LNCaP clone FGC (cell line): ENCODE measurements around the gene PRKCH.

Experiments used
- DNase-seq: peaks from one replicate; pipeline ENCODE4 v3.0.0-alpha.2; 2011; ENCODE audit warnings: low read depth
- H3K4me3 ChIP-seq: 2 replicates; pipeline ENCODE4 v1.5.1; 2011; ENCODE audit warnings: mild to moderate bottlenecking, low read depth, low read length, control low read depth
- TF ChIP-seq, protein P1 (sequence below): IDR thresholded peaks from 2 replicates; pipeline ENCODE4 v1.5.1; 2012; ENCODE audit warnings: mild to moderate bottlenecking; ENCODE audit not compliant: control insufficient read depth, insufficient read depth; ENCODE audit errors: extremely low read depth

Gene PRKCH

DNA sequence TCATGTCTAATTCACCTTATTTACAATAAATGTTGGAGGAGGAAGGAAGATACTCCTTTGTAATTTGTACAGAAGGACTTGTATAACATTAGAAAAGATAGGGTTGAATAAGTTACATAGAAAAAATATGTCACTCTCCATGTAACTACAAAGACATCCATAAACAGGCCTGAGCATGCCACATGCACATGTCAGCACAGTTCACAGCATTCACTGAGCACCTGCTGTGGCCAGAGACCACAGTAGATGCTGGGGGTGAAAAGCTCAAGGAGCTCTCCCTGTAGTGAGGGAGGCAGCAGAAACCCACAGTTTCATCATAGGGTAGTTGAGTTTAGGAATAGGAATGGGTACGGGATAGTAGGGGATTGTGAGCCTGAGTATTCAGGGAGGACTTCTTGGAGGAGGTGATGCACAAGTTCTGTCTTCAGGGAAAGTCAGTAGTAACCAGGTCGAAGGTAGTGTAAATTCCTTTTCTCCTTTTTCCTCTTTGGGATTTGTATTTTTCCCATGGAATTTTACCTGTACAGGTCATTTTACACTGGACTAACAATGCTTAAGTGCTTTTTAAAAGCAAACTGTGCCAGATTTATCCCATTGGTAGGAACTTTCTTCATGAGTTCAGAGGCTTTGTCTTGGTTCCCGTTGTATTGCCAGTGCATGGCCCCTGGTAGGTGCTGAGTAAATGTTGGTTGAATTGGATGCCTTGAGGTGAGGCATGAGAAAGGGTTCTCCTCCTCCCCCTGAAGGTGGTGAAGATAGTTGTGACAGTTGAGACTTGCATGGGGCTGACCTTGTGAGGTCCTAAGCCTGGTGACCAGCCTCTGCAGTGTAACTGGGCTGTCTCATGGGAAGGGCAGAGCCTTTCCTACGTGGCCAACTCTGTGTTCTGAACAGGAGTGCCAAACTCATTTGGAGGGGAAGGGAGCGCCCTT is 20.2 kb downstream of the PRKCH start:
- TF ChIP-seq, protein P1, sequence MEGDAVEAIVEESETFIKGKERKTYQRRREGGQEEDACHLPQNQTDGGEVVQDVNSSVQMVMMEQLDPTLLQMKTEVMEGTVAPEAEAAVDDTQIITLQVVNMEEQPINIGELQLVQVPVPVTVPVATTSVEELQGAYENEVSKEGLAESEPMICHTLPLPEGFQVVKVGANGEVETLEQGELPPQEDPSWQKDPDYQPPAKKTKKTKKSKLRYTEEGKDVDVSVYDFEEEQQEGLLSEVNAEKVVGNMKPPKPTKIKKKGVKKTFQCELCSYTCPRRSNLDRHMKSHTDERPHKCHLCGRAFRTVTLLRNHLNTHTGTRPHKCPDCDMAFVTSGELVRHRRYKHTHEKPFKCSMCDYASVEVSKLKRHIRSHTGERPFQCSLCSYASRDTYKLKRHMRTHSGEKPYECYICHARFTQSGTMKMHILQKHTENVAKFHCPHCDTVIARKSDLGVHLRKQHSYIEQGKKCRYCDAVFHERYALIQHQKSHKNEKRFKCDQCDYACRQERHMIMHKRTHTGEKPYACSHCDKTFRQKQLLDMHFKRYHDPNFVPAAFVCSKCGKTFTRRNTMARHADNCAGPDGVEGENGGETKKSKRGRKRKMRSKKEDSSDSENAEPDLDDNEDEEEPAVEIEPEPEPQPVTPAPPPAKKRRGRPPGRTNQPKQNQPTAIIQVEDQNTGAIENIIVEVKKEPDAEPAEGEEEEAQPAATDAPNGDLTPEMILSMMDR = no peak
- no peak for DNase-seq
- no peak overlapping the region for H3K4me3 ChIP-seq

DNA sequence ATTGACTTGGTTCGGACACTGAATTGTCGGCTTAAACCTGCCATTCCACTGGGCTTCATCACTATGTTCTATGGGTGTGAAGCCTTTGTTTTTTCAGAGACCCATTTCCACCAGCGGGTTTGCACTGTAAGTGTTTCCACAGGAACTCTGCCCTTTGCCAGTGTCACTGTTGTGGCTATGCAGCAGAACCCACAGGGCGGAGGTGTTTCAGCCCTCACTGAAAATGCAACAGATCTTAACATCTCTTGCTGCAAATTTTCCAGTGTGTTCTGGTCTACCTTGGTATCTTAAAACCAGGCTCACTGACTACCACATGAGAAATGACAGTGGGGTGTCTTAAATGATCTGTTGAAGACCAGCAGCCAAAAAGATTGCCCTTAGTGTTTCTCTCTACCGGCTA is 21.1 kb downstream of the PRKCH start:
- no peak overlapping the region for H3K4me3 ChIP-seq
- TF ChIP-seq, protein P1 = no peak
- DNase-seq = no peak

DNA sequence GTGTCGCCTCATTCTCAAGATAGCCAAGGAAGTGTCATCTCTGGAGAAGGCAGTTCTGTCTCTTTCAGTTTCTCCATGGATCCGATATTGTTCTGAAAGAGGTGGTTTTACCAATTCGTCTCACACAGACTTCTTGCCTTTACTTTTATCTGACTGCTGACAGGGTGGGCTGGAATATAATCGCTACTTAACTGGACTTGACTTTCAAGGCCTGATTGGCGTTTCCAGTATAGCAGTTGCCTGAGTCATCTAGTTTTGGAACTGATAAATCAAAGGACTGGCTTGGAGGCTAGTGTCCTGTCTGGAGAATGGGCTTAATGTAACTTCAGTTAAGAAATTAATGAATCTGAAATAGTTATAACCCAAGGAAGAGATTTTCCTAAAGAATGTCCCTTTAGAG is 21.6 kb downstream of the PRKCH start:
- DNase-seq = no peak
- TF ChIP-seq, protein P1 = no peak
- no peak overlapping the region for H3K4me3 ChIP-seq

DNA sequence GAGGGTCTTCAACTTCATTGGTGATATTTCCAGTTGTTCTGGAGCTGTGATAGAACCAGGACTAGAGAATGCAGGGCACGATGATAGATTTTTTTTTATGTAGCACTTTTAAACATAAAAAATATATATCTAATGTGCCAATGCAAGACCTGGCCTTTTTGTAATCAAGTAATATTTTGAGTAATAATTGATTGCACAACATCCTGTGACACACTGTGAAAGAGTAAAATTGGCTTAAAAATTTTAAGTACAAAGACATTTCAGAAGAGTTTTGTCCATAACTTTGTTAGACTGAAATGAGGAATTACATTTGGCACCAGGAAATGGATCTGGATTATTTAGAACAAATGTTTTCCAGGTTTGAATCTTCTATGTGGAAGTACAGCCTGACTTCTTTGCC is 22.1 kb downstream of the PRKCH start:
- no peak for DNase-seq
- no peak overlapping the region for H3K4me3 ChIP-seq
- TF ChIP-seq, protein P1 = no peak

DNA sequence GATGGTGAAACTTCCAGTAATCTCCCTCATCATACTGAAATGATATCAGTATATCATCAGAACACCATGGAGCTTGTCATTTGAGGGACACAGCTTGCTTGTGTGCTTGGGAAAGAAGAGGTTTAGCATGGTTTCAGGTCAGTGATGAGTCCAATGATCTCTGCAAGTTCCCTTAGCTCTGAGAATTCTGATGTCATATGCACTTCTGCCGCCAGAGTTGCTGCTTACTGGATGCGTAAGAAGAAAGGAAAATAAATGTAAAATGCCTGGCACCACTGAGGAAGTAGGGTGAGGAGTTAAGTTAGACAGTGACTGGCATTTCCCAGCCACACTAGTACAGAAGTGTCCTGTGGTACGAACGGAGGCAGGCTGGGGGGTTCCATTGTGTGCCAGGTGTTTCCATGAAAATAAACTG is 22.6 kb downstream of the PRKCH start:
- H3K4me3 ChIP-seq = no peak overlapping the region
- TF ChIP-seq, protein P1 = no peak
- DNase-seq = no peak

DNA sequence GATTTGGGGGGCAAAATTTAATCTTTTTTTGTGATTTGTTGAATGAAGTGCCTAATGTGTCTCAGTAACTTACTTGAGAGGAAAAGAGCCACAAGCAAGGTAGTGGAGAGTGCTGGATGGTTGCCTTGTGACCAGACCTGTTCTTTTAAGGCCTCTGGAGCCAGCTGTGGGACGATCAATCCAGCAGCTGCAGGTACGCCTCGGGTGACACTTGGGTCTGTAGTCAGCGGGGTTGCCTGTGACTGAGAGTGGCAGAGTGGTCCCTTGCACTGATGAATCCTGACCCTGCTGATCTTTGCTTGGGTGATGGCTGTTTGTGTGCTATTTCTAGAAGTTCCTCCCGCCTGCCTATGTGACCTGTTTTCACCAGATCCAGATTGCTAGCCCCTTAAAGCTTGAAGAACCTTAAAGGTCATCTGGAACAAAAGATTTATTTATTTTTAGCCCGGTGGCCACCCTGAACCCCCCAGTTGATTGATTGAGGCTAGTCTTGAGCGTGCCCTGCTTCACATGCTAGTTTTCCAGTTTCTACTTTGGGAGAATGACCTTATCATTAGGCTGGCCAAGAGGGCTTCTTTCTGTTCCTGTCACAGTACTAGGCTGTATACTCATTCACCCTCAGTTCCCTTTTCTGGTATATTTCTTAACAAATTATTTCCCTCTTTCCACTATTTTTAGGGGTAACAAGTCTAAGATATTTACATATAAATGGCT is 23.2 kb downstream of the PRKCH start:
- no peak for DNase-seq
- H3K4me3 ChIP-seq = no peak overlapping the region
- TF ChIP-seq, protein P1 = no peak
